ENCODE data around the gene KDSR.

The KDSR gene

DNA sequence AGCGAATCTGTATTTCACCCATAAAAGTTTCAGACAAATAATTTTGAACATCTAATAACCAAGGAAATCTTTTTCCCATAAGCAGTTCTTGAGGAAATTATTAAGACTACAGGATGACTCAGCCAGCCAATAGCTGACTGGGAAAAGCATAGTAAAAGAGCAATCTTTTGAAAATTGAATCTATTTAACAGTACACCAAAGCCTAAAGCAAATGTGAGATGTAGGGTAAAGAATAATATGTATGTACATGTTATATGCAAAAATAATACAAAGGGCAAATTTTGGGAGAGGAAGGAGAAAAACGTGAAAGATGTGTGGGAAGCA is 12.6 kb upstream of the KDSR start:
- TF ChIP-seq, protein P1, sequence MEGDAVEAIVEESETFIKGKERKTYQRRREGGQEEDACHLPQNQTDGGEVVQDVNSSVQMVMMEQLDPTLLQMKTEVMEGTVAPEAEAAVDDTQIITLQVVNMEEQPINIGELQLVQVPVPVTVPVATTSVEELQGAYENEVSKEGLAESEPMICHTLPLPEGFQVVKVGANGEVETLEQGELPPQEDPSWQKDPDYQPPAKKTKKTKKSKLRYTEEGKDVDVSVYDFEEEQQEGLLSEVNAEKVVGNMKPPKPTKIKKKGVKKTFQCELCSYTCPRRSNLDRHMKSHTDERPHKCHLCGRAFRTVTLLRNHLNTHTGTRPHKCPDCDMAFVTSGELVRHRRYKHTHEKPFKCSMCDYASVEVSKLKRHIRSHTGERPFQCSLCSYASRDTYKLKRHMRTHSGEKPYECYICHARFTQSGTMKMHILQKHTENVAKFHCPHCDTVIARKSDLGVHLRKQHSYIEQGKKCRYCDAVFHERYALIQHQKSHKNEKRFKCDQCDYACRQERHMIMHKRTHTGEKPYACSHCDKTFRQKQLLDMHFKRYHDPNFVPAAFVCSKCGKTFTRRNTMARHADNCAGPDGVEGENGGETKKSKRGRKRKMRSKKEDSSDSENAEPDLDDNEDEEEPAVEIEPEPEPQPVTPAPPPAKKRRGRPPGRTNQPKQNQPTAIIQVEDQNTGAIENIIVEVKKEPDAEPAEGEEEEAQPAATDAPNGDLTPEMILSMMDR (IDR thresholded peaks at IDR 0.05; ENCODE audit: low read depth, low read length): no peak
- no peak overlapping the region for H3K4me3 ChIP-seq (ENCODE audit: low read depth, low read length)

DNA sequence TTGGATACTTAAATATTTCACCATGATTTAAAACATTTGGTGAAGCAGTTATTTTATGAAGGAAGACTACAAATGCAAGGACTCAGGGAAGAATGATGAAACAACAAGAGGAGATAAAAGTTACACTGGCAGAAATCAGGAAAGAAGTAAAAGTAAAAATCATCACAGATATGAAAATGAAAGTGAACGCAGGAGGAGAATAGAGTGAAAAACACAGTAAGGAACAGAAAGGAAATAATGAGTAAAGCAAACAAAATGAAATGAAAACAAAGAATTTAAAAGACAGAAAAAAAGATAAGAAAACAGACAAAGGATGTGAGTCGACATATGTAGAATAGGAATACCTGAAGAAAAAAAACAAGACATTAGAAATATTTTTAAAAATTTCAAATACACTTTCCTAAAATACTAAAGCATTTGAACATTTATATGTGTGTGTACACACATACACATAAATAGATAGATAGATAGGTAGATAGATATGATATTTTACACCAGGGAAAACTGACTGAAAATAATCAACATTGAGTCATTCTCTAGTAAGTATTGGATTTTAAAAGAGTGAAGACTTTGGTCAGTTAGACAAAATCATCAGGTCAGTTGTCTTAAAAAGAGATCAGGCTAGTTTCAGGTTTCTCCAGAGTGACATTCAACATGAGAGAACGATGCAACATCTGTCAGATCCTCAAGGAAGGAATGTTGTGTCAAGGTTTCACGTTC is 12.1 kb upstream of the KDSR start:
- H3K4me3 ChIP-seq (ENCODE audit: low read depth, low read length): no peak overlapping the region

DNA sequence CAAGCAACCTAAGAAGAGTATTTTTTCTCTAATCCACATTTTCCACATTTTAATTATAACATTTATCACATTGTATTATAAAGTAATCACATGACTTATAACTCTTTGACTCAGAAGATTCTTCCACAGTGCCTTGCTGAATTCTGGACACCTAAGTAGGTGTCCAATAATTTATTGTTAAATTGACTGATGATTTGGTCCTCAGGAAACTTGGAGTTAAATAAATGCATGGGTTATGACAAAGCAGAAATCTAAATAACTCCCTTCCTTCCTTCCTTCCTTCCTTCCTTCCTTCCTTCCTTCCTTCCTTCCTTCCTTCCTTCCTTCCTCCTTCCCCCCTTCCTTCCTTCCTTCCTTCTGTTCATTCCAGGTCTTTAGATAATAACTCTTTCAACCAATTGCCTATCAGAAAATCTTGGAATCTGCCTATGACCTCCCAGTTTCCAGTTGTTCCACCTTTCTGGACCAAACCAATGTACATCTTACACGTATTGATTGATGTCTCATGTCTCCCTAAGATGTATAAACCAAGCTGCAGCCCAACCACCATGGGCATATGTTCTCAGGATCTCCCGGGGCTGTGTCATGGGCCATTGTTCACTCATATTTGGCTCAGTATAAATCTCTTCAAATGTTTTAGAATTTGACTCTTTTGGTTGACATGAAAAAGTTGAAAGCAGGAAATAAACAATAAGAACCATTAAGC is 10.4 kb upstream of the KDSR start:
- no peak overlapping the region for H3K4me3 ChIP-seq (ENCODE audit: low read depth, low read length)
- TF ChIP-seq, protein P1 (IDR thresholded peaks at IDR 0.05; ENCODE audit: low read depth, low read length): no peak

More for the DNA sequence above, 12.1 kb upstream of the KDSR start:
- TF ChIP-seq, protein P1 (IDR thresholded peaks at IDR 0.05; ENCODE audit: low read depth, low read length): no peak

DNA sequence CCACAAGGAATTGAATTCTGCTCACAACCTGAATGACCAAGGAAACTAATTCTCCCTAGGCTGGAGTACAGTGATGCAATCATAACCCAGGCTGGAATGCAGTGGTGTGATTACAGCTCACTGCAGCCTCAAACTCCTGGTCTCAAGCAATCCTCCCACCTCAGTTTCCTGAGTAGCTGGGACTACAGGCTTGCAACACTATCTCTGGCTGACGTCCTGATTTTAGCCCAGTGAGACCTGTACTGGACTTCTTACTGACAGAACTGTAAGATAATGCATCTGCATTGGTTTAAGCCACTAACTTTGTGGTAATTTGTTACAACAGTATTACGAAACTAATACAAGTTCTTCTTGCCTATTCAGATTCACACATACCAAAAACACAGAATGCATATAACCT is 9.5 kb upstream of the KDSR start:
- H3K4me3 ChIP-seq (ENCODE audit: low read depth, low read length): no peak overlapping the region
- TF ChIP-seq, protein P1 (IDR thresholded peaks at IDR 0.05; ENCODE audit: low read depth, low read length): no peak

DNA sequence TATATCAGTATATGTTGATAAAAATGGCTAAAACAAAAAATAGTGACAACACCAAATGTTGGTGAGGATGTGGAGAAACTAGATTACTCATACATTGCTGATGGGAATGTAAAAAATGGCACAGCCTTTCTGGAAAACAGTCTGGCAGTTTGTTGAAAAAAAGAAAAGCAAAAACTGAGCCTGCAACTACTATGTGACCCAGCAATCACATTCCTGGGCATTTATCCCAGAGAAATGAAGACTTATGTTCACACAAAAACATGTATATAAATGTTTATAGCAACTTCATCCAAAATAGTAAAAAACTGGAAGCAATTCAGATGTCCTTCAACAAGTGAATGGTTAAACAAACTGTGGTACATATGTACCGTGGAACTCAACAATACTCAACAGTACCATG is 7.5 kb upstream of the KDSR start:
- no peak overlapping the region for H3K4me3 ChIP-seq (ENCODE audit: low read depth, low read length)
- TF ChIP-seq, protein P1 (IDR thresholded peaks at IDR 0.05; ENCODE audit: low read depth, low read length): no peak

- TF ChIP-seq, protein P1 (IDR thresholded peaks at IDR 0.05; ENCODE audit: low read depth, low read length): no peak
These were observed 6.2 kb upstream of the KDSR start for GRCh38 chr18:63373161-63373560.

GRCh38 chr18:63368611-63369010 is 1.6 kb upstream of the KDSR start:
- TF ChIP-seq, protein P1 (IDR thresholded peaks at IDR 0.05; ENCODE audit: low read depth, low read length): no peak
- H3K4me3 ChIP-seq (ENCODE audit: low read depth, low read length): no peak overlapping the region

More at GRCh38 chr18:63373161-63373560, 6.2 kb upstream of the KDSR start:
- H3K4me3 ChIP-seq (ENCODE audit: low read depth, low read length): no peak overlapping the region

All from WI38 (cell line).